ENCODE results near the gene FRMD8. TPM values are rescaled to one million over a fixed set of nuclear protein-coding genes. Genes with fewer than 3 reads are reported as not detected.

The FRMD8 gene
- total and polyA plus RNA-seq, 9 of the 15 experiments (the other 6 are each of a cell fraction or from before 2014, with no cell fraction given): 4.5 to 54.5 (median 15.8) TPM

DNA sequence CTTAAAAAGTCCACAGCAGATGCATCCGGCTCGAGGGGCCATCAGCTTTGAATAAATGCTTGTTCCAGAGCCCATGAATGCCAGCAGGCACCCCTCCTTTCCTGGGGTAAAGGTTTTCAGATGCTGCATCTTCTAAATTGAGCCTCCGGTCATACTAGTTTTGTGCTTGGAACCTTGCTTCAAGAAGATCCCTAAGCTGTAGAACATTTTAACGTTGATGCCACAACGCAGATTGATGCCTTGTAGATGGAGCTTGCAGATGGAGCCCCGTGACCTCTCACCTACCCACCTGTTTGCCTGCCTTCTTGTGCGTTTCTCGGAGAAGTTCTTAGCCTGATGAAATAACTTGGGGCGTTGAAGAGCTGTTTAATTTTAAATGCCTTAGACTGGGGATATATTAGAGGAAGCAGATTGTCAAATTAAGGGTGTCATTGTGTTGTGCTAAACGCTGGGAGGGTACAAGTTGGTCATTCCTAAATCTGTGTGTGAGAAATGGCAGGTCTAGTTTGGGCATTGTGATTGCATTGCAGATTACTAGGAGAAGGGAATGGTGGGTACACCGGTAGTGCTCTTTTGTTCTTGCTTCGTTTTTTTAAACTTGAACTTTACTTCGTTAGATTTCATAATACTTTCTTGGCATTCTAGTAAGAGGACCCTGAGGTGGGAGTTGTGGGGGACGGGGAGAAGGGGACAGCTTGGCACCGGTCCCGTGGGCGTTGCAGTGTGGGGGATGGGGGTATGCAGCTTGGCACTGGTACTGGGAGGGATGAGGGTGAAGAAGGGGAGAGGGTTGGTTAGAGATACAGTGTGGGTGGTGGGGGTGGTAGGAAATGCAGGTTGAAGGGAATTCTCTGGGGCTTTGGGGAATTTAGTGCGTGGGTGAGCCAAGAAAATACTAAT is 38.0 kb downstream of the FRMD8 start (continued):
- TF ChIP-seq TAF15 (IDR thresholded peaks at IDR 0.05; ENCODE audit: low read depth, low read length) (no peak), SMAD3 (CRISPR knock-in tag; conservative IDR thresholded peaks at IDR 0.05) (peak; percentile 28; the same call in 1 of the 2 replicates), HDAC1 (IDR thresholded peaks at IDR 0.05) (0 out of 4 replicates have a peak, but pooled peaks of 1 of the 2 experiments have one; percentile 52), TFE3 (CRISPR knock-in tag; IDR thresholded peaks at IDR 0.05) (no peak), TSC22D4 (tag; IDR thresholded peaks at IDR 0.05) (no peak), GTF2A2 (tag; IDR thresholded peaks at IDR 0.05) (no peak), MAFK (IDR thresholded peaks at IDR 0.05; ENCODE audit: low read length) (no peak), CHD1 (IDR thresholded peaks at IDR 0.05; ENCODE audit: low read length) (peak; percentile 97), KAT2B (IDR thresholded peaks at IDR 0.05; ENCODE audit: low read depth, low read length) (no peak), ZNF436 (CRISPR knock-in tag; IDR thresholded peaks at IDR 0.05) (no peak; the same call in 1 of the 2 replicates), TCFL5 (CRISPR knock-in tag; conservative IDR thresholded peaks at IDR 0.05) (no peak), SREBF2 (CRISPR knock-in tag; IDR thresholded peaks at IDR 0.05) (no peak), ZNF518B (CRISPR knock-in tag; IDR thresholded peaks at IDR 0.05) (no peak), XRCC4 (IDR thresholded peaks at IDR 0.05; ENCODE audit: extremely low read depth, insufficient read depth, insufficient read length) (no peak), KDM5B (IDR thresholded peaks at IDR 0.05; ENCODE audit: insufficient replicate concordance, low read depth, low read length) (peak; percentile 64), FOXO4 (CRISPR knock-in tag; IDR thresholded peaks at IDR 0.05) (no peak)
- TF ChIP-seq, protein P1, sequence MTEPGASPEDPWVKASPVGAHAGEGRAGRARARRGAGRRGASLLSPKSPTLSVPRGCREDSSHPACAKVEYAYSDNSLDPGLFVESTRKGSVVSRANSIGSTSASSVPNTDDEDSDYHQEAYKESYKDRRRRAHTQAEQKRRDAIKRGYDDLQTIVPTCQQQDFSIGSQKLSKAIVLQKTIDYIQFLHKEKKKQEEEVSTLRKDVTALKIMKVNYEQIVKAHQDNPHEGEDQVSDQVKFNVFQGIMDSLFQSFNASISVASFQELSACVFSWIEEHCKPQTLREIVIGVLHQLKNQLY (CRISPR knock-in tag; conservative IDR thresholded peaks at IDR 0.05): no peak
- TF ChIP-seq, protein P2, sequence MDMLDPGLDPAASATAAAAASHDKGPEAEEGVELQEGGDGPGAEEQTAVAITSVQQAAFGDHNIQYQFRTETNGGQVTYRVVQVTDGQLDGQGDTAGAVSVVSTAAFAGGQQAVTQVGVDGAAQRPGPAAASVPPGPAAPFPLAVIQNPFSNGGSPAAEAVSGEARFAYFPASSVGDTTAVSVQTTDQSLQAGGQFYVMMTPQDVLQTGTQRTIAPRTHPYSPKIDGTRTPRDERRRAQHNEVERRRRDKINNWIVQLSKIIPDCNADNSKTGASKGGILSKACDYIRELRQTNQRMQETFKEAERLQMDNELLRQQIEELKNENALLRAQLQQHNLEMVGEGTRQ (CRISPR knock-in tag; IDR thresholded peaks at IDR 0.05): no peak

Data from K562 (cell line).